Glutamatergic neuron (in vitro differentiated cells): ENCODE measurements around the gene FARP1. TPM values are rescaled to one million over a fixed set of nuclear protein-coding genes. Genes with fewer than 3 reads are reported as not detected.

Experiments used
- DNase-seq: peaks from one replicate; pipeline ENCODE4 v3.0.0; 2022
- H3K27ac Mint-ChIP-seq: one replicate; pipeline ENCODE4 v1.8.0; 2020; ENCODE audit warnings: mild to moderate bottlenecking, mixed read lengths, inconsistent platforms; ENCODE audit not compliant: unreplicated experiment
- H3K27me3 Mint-ChIP-seq: one replicate; pipeline ENCODE4 v1.8.0; 2020; ENCODE audit warnings: mild to moderate bottlenecking, moderate library complexity, mixed read lengths, inconsistent platforms; ENCODE audit not compliant: unreplicated experiment
- H3K36me3 Mint-ChIP-seq: one replicate; pipeline ENCODE4 v1.8.0; 2020; ENCODE audit warnings: mild to moderate bottlenecking, mixed read lengths, inconsistent platforms; ENCODE audit not compliant: unreplicated experiment
- H3K4me1 Mint-ChIP-seq: one replicate; pipeline ENCODE4 v1.8.0; 2020; ENCODE audit warnings: mild to moderate bottlenecking, low read depth, mixed read lengths, inconsistent platforms; ENCODE audit not compliant: unreplicated experiment
- H3K4me3 Mint-ChIP-seq: one replicate; pipeline ENCODE4 v1.8.0; 2020; ENCODE audit warnings: mild to moderate bottlenecking, mixed read lengths, inconsistent platforms; ENCODE audit not compliant: unreplicated experiment
- H3K9me3 Mint-ChIP-seq: one replicate; pipeline ENCODE4 v1.8.0; 2020; ENCODE audit warnings: mild to moderate bottlenecking, moderate library complexity, mixed read lengths, inconsistent platforms; ENCODE audit not compliant: unreplicated experiment
- CTCF ChIP-seq: fragments of 200-600 bp; sonication (generic); IDR thresholded peaks from one replicate; pipeline ENCODE4 v1.5.0; 2021; ENCODE audit not compliant: partially characterized antibody, unreplicated experiment
- total RNA-seq: library from RNA; stranded (reverse); fragmentation: NEBNext Ultra II Directional; extraction: Animal tissue kit (Norgen Biotek cat#: 25700); gene quantifications from one replicate; pipeline ENCODE4 v1.2.1, GENCODE V29; 2021; ENCODE audit not compliant: unreplicated experiment

FARP1 gene
- total RNA-seq, 1 donor from 2014 or later: 233 TPM

- DNase-seq: no peak
- Mint-ChIP-seq H3K4me3 (no peak overlapping the region), H3K4me1 (peaks cover 14% of the 10 kb centered on the region), H3K27me3 (peaks cover 6% of the 10 kb centered on the region), H3K27ac (no peak overlapping the region), H3K9me3 (peaks cover 13% of the 10 kb centered on the region), H3K36me3 (no peaks in the 10 kb centered on the region)
- TF ChIP-seq CTCF: no peak
These were observed 243.7 kb downstream of the FARP1 start for GRCh38 chr13:98386637-98387036.

- no peak for TF ChIP-seq CTCF
- Mint-ChIP-seq H3K27ac (no peak overlapping the region), H3K9me3 (peaks cover 13% of the 10 kb centered on the region), H3K36me3 (no peaks in the 10 kb centered on the region), H3K4me3 (no peak overlapping the region), H3K27me3 (peaks cover 6% of the 10 kb centered on the region), H3K4me1 (peaks cover 8% of the 10 kb centered on the region)
- DNase-seq: no peak
These were observed 246.4 kb downstream of the FARP1 start for GRCh38 chr13:98389319-98389718.

- no peak for DNase-seq
- peaks cover 4% of the 10 kb centered on the region for H3K27me3 Mint-ChIP-seq
- H3K27ac Mint-ChIP-seq: no peak overlapping the region
- TF ChIP-seq CTCF: no peak
- no peaks in the 10 kb centered on the region for H3K36me3 Mint-ChIP-seq
- H3K9me3 Mint-ChIP-seq: peaks cover 8% of the 10 kb centered on the region
- no peak overlapping the region for H3K4me3 Mint-ChIP-seq
- H3K4me1 Mint-ChIP-seq: peaks cover 1% of the 10 kb centered on the region
These were observed 247.3 kb downstream of the FARP1 start for GRCh38 chr13:98390086-98390715.

- Mint-ChIP-seq H3K36me3 (no peaks in the 10 kb centered on the region), H3K4me3 (no peak overlapping the region), H3K27me3 (peaks cover 6% of the 10 kb centered on the region), H3K27ac (no peak overlapping the region), H3K9me3 (peaks cover 4% of the 10 kb centered on the region), H3K4me1 (peaks cover 11% of the 10 kb centered on the region)
- no peak for TF ChIP-seq CTCF
- DNase-seq: no peak
These were observed 251.0 kb downstream of the FARP1 start for GRCh38 chr13:98393873-98394272.

- no peak for DNase-seq
- no peaks in the 10 kb centered on the region for H3K36me3 Mint-ChIP-seq
- no peak overlapping the region for H3K4me3 Mint-ChIP-seq
- peaks cover 11% of the 10 kb centered on the region for H3K4me1 Mint-ChIP-seq
- no peak for TF ChIP-seq CTCF
- peaks cover 2% of the 10 kb centered on the region for H3K9me3 Mint-ChIP-seq
- peaks cover 5% of the 10 kb centered on the region for H3K27me3 Mint-ChIP-seq
- no peak overlapping the region for H3K27ac Mint-ChIP-seq
These were observed 252.1 kb downstream of the FARP1 start for GRCh38 chr13:98394820-98395510.
